HL-60 (cell line): Measurements from ENCODE around the gene SLC25A44.

Experiments
- CTCF ChIP-seq: IDR thresholded peaks from one replicate; pipeline ENCODE4 v1.5.1; 2011; ENCODE audit warnings: low read length, control low read depth, inconsistent platforms; ENCODE audit not compliant: insufficient read depth
- GABPA ChIP-seq: IDR thresholded peaks from 2 replicates; pipeline ENCODE4 v1.6.1; 2012; ENCODE audit warnings: low read depth
- POLR2AphosphoS5 ChIP-seq: IDR thresholded peaks from 2 replicates; pipeline ENCODE4 v1.6.1; 2012; ENCODE audit warnings: low read depth
- SPI1 ChIP-seq: IDR thresholded peaks from 2 replicates; pipeline ENCODE4 v1.6.1; 2012; ENCODE audit warnings: low read depth, mild to moderate bottlenecking, borderline replicate concordance

- TF ChIP-seq CTCF (no peak), POLR2AphosphoS5 (no peak), GABPA (no peak), SPI1 (no peak)
Measured at GRCh38 chr1:156226116-156226538, 32.2 kb downstream of the SLC25A44 start.
